ENCODE results near the gene ANO3.

Gene ANO3

DNA sequence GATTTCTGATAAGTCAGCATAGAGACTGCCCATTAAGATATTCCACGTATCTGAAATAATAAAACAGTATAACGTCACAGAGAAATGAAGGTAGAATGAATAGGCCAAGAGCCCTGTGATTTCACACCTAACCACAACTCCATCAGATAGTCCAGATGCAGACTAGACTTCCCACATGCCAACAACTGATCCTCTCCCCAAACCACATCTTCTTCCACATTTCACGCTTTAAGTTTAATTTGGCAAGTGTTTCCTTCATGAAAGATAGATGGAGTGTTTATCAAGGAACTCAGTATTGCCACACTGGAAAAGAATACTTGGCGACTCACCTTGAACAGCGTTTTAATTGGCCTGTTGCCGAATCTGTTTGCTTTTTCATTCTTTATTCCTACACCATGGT, 158.6 kb downstream of the ANO3 start:
- POLR2A ChIA-PET: no interaction called here
- TF ChIP-seq, protein P1, sequence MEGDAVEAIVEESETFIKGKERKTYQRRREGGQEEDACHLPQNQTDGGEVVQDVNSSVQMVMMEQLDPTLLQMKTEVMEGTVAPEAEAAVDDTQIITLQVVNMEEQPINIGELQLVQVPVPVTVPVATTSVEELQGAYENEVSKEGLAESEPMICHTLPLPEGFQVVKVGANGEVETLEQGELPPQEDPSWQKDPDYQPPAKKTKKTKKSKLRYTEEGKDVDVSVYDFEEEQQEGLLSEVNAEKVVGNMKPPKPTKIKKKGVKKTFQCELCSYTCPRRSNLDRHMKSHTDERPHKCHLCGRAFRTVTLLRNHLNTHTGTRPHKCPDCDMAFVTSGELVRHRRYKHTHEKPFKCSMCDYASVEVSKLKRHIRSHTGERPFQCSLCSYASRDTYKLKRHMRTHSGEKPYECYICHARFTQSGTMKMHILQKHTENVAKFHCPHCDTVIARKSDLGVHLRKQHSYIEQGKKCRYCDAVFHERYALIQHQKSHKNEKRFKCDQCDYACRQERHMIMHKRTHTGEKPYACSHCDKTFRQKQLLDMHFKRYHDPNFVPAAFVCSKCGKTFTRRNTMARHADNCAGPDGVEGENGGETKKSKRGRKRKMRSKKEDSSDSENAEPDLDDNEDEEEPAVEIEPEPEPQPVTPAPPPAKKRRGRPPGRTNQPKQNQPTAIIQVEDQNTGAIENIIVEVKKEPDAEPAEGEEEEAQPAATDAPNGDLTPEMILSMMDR (IDR thresholded peaks at IDR 0.05; ENCODE audit: control extremely low read depth, extremely low read depth, low read depth, missing control alignments): no peak
- no peak for DNase-seq (ENCODE audit: extremely low spot score)
- CTCF ChIA-PET: no interaction called here

DNA sequence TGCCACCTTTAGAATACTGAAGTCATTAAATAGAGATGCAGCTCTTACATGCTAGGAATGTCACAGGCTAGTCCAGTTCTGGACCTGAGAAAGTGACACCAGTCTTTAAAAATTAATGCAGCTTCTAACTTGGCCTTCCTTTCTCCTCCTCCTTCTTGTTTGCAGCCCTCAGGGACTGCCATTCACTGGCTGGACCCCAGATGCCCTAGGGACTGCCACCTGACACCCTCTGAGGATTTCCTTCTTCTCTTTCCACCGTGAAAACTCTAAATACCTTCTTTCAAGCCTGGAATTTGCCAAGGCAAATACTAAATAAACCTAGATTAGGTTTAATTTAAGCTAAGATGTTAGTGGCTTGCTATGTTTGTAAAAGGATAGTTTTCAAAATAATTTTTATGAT, 161.7 kb downstream of the ANO3 start:
- ChIA-PET POLR2A (no interaction called here), CTCF (interaction anchor here (1.1 kb wide), 1 partner anchor 42 kb away, joined by 3 read pairs; no protein-coding TSS in a partner anchor)
- DNase-seq (ENCODE audit: extremely low spot score): no peak
- TF ChIP-seq, protein P1 (IDR thresholded peaks at IDR 0.05; ENCODE audit: control extremely low read depth, extremely low read depth, low read depth, missing control alignments): no peak

DNA sequence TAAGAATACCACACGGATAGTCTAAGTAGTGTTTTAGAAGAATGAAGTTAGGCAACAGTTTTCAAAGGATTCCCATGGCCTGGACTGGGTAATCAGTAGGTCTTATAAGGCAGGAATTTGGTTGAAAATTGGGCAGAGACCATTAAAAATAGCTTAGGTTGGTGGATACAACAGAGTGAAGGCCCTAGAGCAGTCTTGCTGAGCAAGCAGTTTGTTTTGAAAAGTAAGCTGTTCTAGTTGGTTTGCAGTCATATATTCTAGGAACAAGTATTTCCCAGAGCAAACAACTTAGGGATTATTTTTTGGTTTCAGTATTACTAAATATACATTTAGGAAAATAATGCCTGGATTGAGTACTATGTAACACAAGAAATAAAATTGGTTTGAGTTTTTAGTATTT, 175.3 kb downstream of the ANO3 start:
- TF ChIP-seq, protein P1 (IDR thresholded peaks at IDR 0.05; ENCODE audit: control extremely low read depth, extremely low read depth, low read depth, missing control alignments): no peak
- ChIA-PET CTCF (no interaction called here), POLR2A (no interaction called here)
- no peak for DNase-seq (ENCODE audit: extremely low spot score)

DNA sequence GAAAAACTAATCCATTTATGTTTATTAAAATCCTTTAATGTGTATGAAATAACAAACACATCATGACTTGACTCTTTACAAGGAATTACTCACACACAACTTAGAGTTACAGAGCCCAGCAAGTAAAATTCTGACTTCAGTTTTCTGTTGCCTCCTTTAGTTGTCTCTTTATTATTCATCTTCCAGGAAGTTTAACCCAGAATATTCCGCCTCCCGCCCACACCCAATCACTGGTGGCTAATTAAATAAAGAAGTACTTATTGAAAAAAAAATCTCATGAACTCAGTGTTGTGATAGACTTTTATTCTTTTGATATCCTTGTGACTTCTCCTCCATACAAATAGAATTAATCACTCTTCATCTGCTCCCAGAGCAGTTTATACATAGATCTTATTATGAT, 178.2 kb downstream of the ANO3 start:
- TF ChIP-seq, protein P1 (IDR thresholded peaks at IDR 0.05; ENCODE audit: control extremely low read depth, extremely low read depth, low read depth, missing control alignments): no peak
- DNase-seq (ENCODE audit: extremely low spot score): no peak
- POLR2A ChIA-PET: no interaction called here
- CTCF ChIA-PET: interaction anchor here (2.3 kb wide), 1 partner anchor 24 kb away, joined by 5 read pairs; no protein-coding TSS in a partner anchor

DNA sequence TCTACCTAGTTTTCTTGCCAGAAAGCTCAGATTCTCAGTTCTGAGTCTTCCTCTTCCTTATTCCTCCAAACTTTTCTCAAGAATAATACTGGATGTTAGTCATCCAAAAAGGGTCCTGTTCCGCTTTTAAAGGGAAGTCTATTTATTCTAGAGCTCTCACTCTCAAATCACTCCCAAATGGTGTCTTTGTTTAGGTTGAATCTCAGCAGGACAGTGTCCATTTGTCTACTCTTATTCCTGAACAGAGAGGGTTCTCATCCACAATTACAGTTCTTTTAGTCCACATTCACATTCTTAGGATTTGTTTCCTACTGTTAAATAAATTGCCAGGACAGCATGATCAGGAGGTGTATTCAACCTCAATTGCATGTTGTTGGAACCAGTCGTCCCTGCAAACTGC, 178.8 kb downstream of the ANO3 start:
- TF ChIP-seq, protein P1 (IDR thresholded peaks at IDR 0.05; ENCODE audit: control extremely low read depth, extremely low read depth, low read depth, missing control alignments): no peak
- CTCF ChIA-PET: interaction anchor here (2.3 kb wide), 1 partner anchor 23 kb away, joined by 5 read pairs; no protein-coding TSS in a partner anchor

DNA sequence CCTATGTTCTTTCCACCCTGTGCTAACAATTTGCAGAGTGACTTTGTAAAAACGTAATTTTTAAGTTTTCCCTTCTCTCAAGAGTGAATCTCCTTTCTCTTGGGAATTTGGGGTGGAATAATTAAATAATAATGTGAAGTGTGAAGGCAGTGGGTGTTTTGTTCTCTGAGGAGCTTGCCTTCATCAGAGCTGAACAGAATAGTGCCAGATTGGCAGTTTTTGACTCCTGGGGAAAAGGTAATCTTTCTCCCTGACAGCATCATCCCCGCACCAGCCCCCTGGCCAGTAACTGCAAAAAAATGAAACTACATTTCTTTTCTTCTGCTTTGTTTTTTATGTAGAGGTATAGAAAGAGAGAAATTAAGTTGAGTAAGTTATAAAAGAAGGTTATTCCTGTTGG, 180.3 kb downstream of the ANO3 start:
- ChIA-PET CTCF (no interaction called here), POLR2A (no interaction called here)
- TF ChIP-seq, protein P1 (IDR thresholded peaks at IDR 0.05; ENCODE audit: control extremely low read depth, extremely low read depth, low read depth, missing control alignments): no peak
- no peak for DNase-seq (ENCODE audit: extremely low spot score)

More for the DNA sequence above, 178.8 kb downstream of the ANO3 start:
- POLR2A ChIA-PET: no interaction called here
- DNase-seq (ENCODE audit: extremely low spot score): no peak

DNA sequence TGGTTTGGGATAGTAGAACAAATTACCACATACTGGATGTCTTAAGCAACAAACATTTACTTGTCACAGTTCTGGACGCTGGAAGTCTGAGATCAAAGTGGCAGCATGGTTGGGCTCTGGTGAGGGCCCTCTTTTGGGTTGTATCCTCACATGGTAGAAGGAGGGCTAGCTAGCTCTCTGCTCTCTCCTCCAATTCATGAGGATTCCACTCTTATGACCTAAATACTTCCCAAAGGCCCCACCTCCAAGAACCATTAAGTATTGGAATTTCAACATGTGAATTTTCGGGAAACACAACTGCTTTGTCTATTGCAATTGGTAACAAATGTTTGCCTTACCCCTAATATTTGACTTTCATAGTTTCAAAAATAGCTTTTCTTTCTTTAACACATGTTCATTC, 187.5 kb downstream of the ANO3 start:
- ChIA-PET POLR2A (no interaction called here), CTCF (no interaction called here)
- TF ChIP-seq, protein P1 (IDR thresholded peaks at IDR 0.05; ENCODE audit: control extremely low read depth, extremely low read depth, low read depth, missing control alignments): no peak
- DNase-seq (ENCODE audit: extremely low spot score): no peak

Data from GM10248 (cell line).